ENCODE data around the gene SPTBN4.

- TF ChIP-seq REST (IDR thresholded peaks at IDR 0.05; ENCODE audit: low read depth, low read length) (no peak), TAF1 (IDR thresholded peaks at IDR 0.05; ENCODE audit: borderline replicate concordance, low read depth, low read length) (no peak), ZNF274 (IDR thresholded peaks at IDR 0.05; ENCODE audit: insufficient read depth, insufficient read length) (no peak), BRCA1 (IDR thresholded peaks at IDR 0.05; ENCODE audit: low read depth, low read length) (no peak), MTA3 (IDR thresholded peaks at IDR 0.05; ENCODE audit: borderline replicate concordance, low read length) (no peak), CTCF (IDR thresholded peaks at IDR 0.05 in 2 of 3, conservative IDR thresholded peaks at IDR 0.05 in 1 of 3; ENCODE audit: control insufficient read depth in 2 of 3, extremely low read depth in 1 of 3, insufficient read depth in 1 of 3, low read depth in 3 of 3, low read length in 3 of 3) (no peak), NR2C2 (IDR thresholded peaks at IDR 0.05; ENCODE audit: borderline replicate concordance, control insufficient read depth, insufficient read length, low read depth) (no peak), EP300 (IDR thresholded peaks at IDR 0.05; ENCODE audit: borderline replicate concordance in 1 of 2, control insufficient read depth in 1 of 2, low read depth in 2 of 2, low read length in 2 of 2) (no peak), POLR2AphosphoS5 (IDR thresholded peaks at IDR 0.05; ENCODE audit: low read length) (no peak), TCF7 (IDR thresholded peaks at IDR 0.05; ENCODE audit: borderline replicate concordance) (no peak), FOXM1 (IDR thresholded peaks at IDR 0.05; ENCODE audit: low read depth, low read length) (no peak)
Measured at GRCh38 chr19:40553885-40554857, 87.4 kb downstream of the SPTBN4 start.
